ENCODE results near the gene P2RX7. TPM values are rescaled to one million over a fixed set of nuclear protein-coding genes. Genes with fewer than 3 reads are reported as not detected.

The P2RX7 gene
- total RNA-seq, 1 donor from 2014 or later = 0.82 TPM

GRCh38 chr12:121089813-121090430, 42.8 kb upstream of the P2RX7 start:
- H3K36me3 Mint-ChIP-seq (ENCODE audit: low read depth, unreplicated experiment) = peaks cover 3% of the 10 kb centered on the region
- H3K27ac Mint-ChIP-seq (ENCODE audit: unreplicated experiment) = no peak overlapping the region
- H3K4me3 Mint-ChIP-seq (ENCODE audit: unreplicated experiment) = no peak overlapping the region
- H3K27me3 Mint-ChIP-seq (ENCODE audit: unreplicated experiment) = no peaks in the 10 kb centered on the region
- H3K4me1 Mint-ChIP-seq (ENCODE audit: unreplicated experiment) = peaks cover 13% of the 10 kb centered on the region
- no peaks in the 10 kb centered on the region for H3K9me3 Mint-ChIP-seq (ENCODE audit: unreplicated experiment)
- no peak for DNase-seq (ENCODE audit: low spot score)
- TF ChIP-seq, protein P1, sequence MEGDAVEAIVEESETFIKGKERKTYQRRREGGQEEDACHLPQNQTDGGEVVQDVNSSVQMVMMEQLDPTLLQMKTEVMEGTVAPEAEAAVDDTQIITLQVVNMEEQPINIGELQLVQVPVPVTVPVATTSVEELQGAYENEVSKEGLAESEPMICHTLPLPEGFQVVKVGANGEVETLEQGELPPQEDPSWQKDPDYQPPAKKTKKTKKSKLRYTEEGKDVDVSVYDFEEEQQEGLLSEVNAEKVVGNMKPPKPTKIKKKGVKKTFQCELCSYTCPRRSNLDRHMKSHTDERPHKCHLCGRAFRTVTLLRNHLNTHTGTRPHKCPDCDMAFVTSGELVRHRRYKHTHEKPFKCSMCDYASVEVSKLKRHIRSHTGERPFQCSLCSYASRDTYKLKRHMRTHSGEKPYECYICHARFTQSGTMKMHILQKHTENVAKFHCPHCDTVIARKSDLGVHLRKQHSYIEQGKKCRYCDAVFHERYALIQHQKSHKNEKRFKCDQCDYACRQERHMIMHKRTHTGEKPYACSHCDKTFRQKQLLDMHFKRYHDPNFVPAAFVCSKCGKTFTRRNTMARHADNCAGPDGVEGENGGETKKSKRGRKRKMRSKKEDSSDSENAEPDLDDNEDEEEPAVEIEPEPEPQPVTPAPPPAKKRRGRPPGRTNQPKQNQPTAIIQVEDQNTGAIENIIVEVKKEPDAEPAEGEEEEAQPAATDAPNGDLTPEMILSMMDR (IDR thresholded peaks at IDR 0.05; ENCODE audit: unreplicated experiment) = no peak

GRCh38 chr12:121090586-121091514, 41.8 kb upstream of the P2RX7 start:
- Mint-ChIP-seq H3K36me3 (ENCODE audit: low read depth, unreplicated experiment) (peaks cover 3% of the 10 kb centered on the region), H3K4me1 (ENCODE audit: unreplicated experiment) (peaks cover 21% of the 10 kb centered on the region), H3K27me3 (ENCODE audit: unreplicated experiment) (no peaks in the 10 kb centered on the region), H3K4me3 (ENCODE audit: unreplicated experiment) (no peak overlapping the region), H3K9me3 (ENCODE audit: unreplicated experiment) (no peaks in the 10 kb centered on the region), H3K27ac (ENCODE audit: unreplicated experiment) (no peak overlapping the region)
- TF ChIP-seq, protein P1 (IDR thresholded peaks at IDR 0.05; ENCODE audit: unreplicated experiment) = no peak
- no peak for DNase-seq (ENCODE audit: low spot score)

DNA sequence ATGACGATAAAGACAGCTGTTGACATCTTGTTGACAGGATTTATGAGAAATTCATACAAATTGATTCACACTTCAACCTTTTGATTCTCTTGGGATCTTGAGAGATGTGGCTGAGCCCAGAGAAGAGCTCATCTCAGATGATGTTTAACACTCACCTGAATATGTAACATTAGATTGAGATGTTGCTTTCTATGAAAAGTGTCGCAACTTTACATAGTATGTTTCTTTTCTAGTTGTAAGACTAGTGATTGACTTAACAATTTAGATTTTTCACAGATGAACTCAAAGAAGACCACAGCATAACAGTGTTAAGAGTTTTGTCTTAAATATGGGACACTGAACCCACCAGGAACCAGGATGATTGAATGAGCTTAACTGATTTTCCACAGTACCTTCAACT, 40.6 kb upstream of the P2RX7 start:
- no peak overlapping the region for H3K27ac Mint-ChIP-seq (ENCODE audit: unreplicated experiment)
- DNase-seq (ENCODE audit: low spot score) = no peak
- TF ChIP-seq, protein P1 (IDR thresholded peaks at IDR 0.05; ENCODE audit: unreplicated experiment) = no peak
- no peak overlapping the region for H3K4me3 Mint-ChIP-seq (ENCODE audit: unreplicated experiment)
- H3K27me3 Mint-ChIP-seq (ENCODE audit: unreplicated experiment) = no peaks in the 10 kb centered on the region
- no peaks in the 10 kb centered on the region for H3K36me3 Mint-ChIP-seq (ENCODE audit: low read depth, unreplicated experiment)
- no peaks in the 10 kb centered on the region for H3K9me3 Mint-ChIP-seq (ENCODE audit: unreplicated experiment)
- peaks cover 22% of the 10 kb centered on the region for H3K4me1 Mint-ChIP-seq (ENCODE audit: unreplicated experiment)

DNA sequence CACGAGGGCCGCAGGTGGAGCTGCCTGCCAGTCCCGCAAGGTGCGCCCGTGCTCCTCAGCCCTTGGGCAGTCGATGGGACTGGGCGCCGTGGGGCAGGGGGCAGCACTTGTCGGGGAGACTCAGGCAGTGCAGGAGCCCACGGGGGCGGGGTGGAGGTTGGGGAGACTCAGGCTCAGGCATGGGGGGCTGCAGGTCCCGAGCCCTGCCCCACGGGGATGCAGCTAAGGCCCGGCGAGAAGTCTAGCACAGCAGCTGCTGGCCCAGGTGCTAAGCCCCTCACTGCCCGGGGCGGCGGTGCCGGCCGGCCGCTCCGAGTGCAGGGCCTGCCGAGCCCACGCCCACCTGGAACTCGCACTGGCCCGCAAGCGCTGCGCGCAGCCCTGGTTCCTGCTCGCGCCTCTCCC, 39.2 kb upstream of the P2RX7 start:
- no peak for DNase-seq (ENCODE audit: low spot score)
- no peak overlapping the region for H3K4me3 Mint-ChIP-seq (ENCODE audit: unreplicated experiment)
- H3K27ac Mint-ChIP-seq (ENCODE audit: unreplicated experiment) = no peak overlapping the region
- peaks cover 1% of the 10 kb centered on the region for H3K27me3 Mint-ChIP-seq (ENCODE audit: unreplicated experiment)
- no peaks in the 10 kb centered on the region for H3K9me3 Mint-ChIP-seq (ENCODE audit: unreplicated experiment)
- H3K4me1 Mint-ChIP-seq (ENCODE audit: unreplicated experiment) = peaks cover 16% of the 10 kb centered on the region
- no peaks in the 10 kb centered on the region for H3K36me3 Mint-ChIP-seq (ENCODE audit: low read depth, unreplicated experiment)
- TF ChIP-seq, protein P1 (IDR thresholded peaks at IDR 0.05; ENCODE audit: unreplicated experiment) = no peak
